ENCODE results near the gene N4BP2. TPM values are rescaled to one million over a fixed set of nuclear protein-coding genes. Genes with fewer than 3 reads are reported as not detected.

The N4BP2 gene
- total RNA-seq, 1 experiment from 2014 or later = 8.5 TPM

GRCh38 chr4:40032785-40033184, 23.9 kb upstream of the N4BP2 start:
- CTCF ChIA-PET = no interaction called here
- H3K4me1 ChIP-seq (ENCODE audit: control insufficient read depth, insufficient read depth, low read length) = no peaks in the 10 kb centered on the region
- no peaks in the 10 kb centered on the region for H3K9me3 ChIP-seq (ENCODE audit: control insufficient read depth, insufficient read depth, low read depth, low read length)
- TF ChIP-seq, protein P1, sequence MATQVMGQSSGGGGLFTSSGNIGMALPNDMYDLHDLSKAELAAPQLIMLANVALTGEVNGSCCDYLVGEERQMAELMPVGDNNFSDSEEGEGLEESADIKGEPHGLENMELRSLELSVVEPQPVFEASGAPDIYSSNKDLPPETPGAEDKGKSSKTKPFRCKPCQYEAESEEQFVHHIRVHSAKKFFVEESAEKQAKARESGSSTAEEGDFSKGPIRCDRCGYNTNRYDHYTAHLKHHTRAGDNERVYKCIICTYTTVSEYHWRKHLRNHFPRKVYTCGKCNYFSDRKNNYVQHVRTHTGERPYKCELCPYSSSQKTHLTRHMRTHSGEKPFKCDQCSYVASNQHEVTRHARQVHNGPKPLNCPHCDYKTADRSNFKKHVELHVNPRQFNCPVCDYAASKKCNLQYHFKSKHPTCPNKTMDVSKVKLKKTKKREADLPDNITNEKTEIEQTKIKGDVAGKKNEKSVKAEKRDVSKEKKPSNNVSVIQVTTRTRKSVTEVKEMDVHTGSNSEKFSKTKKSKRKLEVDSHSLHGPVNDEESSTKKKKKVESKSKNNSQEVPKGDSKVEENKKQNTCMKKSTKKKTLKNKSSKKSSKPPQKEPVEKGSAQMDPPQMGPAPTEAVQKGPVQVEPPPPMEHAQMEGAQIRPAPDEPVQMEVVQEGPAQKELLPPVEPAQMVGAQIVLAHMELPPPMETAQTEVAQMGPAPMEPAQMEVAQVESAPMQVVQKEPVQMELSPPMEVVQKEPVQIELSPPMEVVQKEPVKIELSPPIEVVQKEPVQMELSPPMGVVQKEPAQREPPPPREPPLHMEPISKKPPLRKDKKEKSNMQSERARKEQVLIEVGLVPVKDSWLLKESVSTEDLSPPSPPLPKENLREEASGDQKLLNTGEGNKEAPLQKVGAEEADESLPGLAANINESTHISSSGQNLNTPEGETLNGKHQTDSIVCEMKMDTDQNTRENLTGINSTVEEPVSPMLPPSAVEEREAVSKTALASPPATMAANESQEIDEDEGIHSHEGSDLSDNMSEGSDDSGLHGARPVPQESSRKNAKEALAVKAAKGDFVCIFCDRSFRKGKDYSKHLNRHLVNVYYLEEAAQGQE (IDR thresholded peaks at IDR 0.05; ENCODE audit: insufficient read depth in 1 of 2, low read depth in 2 of 2, low read length in 1 of 2) = no peak
- no peak for TF ChIP-seq CTCF (IDR thresholded peaks at IDR 0.05)
- TF ChIP-seq POLR2AphosphoS5 (IDR thresholded peaks at IDR 0.05; ENCODE audit: low read depth, low read length) = no peak
- TF ChIP-seq TCF7L2 (IDR thresholded peaks at IDR 0.05; ENCODE audit: low read depth, low read length) = no peak
- no peak for TF ChIP-seq SIN3A (IDR thresholded peaks at IDR 0.05; ENCODE audit: borderline replicate concordance, insufficient read depth, low read depth, low read length)
- no peaks in the 10 kb centered on the region for H3K27me3 ChIP-seq (ENCODE audit: control insufficient read depth, insufficient read depth, low read length)
- no peaks in the 10 kb centered on the region for H3K36me3 ChIP-seq (ENCODE audit: control insufficient read depth, insufficient read depth, low read length)
- intact Hi-C loops (cut with micrococcal nuclease; ENCODE audit: unreplicated experiment) = no loop called here
- no TSS peak for BruUV-seq (replicated peaks)
- in situ Hi-C loops (cut with HindIII; ENCODE audit: low pct_unique_long_range_greater_than_20kb, low sequenced_read_pairs) = no loop called here
- POLR2A ChIA-PET = no interaction called here
- H3K4me3 ChIP-seq (ENCODE audit: low read depth in 2 of 2, low read length in 2 of 2) = no peak overlapping the region
- DNase-seq (ENCODE audit: low read depth, low spot score) (no peak), ATAC-seq (no peak)
- no peak overlapping the region for H3K27ac ChIP-seq (ENCODE audit: low read length)

GRCh38 chr4:40033613-40034012, 23.0 kb upstream of the N4BP2 start:
- Histone ChIP-seq H3K4me3 (ENCODE audit: low read depth in 2 of 2, low read length in 2 of 2) (no peak overlapping the region), H3K27ac (ENCODE audit: low read length) (no peak overlapping the region), H3K36me3 (ENCODE audit: control insufficient read depth, insufficient read depth, low read length) (no peaks in the 10 kb centered on the region), H3K4me1 (ENCODE audit: control insufficient read depth, insufficient read depth, low read length) (no peaks in the 10 kb centered on the region), H3K9me3 (ENCODE audit: control insufficient read depth, insufficient read depth, low read depth, low read length) (no peaks in the 10 kb centered on the region), H3K27me3 (ENCODE audit: control insufficient read depth, insufficient read depth, low read length) (no peaks in the 10 kb centered on the region)
- BruUV-seq (replicated peaks) = no TSS peak
- in situ Hi-C loops (cut with HindIII; ENCODE audit: low pct_unique_long_range_greater_than_20kb, low sequenced_read_pairs) (no loop called here), intact Hi-C loops (cut with micrococcal nuclease; ENCODE audit: unreplicated experiment) (no loop called here)
- TF ChIP-seq POLR2AphosphoS5 (IDR thresholded peaks at IDR 0.05; ENCODE audit: low read depth, low read length) (no peak), SIN3A (IDR thresholded peaks at IDR 0.05; ENCODE audit: borderline replicate concordance, insufficient read depth, low read depth, low read length) (no peak), CTCF (IDR thresholded peaks at IDR 0.05) (no peak)
- ATAC-seq = no peak
- DNase-seq (ENCODE audit: low read depth, low spot score) = no peak
- POLR2A ChIA-PET = no interaction called here
- CTCF ChIA-PET = no interaction called here
